Erythroblast (primary cell): ENCODE results near the gene RNLS.

Experiments
- DNase-seq, 2 experiments: peaks; one replicate each; lab custom pipeline; 2025; lab: John Stamatoyannopoulos, UW
- GATA1 ChIP-seq: IDR thresholded peaks from 2 replicates; pipeline ENCODE4 v1.6.1; 2011; ENCODE audit warnings: low read depth, mild to moderate bottlenecking, control low read depth, low read length, moderate library complexity
- POLR2A ChIP-seq: IDR thresholded peaks from 2 replicates; pipeline ENCODE4 v1.6.1; 2011; ENCODE audit warnings: mild to moderate bottlenecking, low read length

The RNLS gene

GRCh38 chr10:88271761-88272543 is 311.2 kb downstream of the RNLS start:
- DNase-seq = no peak
- TF ChIP-seq POLR2A (no peak), GATA1 (no peak)

DNA sequence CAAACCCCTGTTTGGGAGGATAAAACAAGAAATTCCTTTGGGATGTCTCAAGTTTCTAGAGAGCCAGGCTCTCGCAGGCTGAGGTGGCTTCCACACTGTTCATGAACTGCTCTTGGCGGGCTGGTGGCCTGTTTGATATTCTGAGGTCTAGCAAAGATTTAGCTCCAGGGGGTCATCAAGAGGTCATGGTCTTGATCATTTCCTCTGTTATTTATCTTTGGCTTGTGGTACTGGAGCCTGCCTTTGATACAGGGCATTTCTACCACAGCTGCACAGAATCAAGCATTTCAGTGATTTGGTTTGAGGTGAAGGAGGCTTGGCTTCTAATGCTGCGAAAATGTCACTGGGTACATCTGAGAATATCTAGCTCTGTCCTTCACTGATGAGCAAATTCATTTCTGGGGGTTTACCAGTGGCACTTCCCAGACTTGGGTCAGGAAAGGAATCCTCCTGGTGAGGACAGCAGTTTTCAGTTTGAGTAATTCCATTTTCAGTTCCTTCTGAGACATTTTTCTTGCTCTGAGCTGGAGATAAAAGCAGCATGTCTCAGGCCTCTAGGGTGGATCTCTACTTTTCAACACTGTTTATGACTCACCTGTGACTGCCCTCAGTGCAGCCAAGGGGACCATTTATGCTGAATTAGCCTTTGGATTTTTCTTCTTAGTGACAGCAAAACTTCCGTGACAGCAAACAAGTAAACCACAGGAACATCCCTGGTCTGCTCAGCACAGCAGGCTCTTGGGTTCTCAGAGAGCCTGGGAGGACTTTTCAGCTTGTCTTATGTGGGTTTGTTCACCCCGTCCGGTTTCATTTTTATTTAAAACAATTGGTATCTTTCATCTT is 312.0 kb downstream of the RNLS start:
- no peak for DNase-seq

DNA sequence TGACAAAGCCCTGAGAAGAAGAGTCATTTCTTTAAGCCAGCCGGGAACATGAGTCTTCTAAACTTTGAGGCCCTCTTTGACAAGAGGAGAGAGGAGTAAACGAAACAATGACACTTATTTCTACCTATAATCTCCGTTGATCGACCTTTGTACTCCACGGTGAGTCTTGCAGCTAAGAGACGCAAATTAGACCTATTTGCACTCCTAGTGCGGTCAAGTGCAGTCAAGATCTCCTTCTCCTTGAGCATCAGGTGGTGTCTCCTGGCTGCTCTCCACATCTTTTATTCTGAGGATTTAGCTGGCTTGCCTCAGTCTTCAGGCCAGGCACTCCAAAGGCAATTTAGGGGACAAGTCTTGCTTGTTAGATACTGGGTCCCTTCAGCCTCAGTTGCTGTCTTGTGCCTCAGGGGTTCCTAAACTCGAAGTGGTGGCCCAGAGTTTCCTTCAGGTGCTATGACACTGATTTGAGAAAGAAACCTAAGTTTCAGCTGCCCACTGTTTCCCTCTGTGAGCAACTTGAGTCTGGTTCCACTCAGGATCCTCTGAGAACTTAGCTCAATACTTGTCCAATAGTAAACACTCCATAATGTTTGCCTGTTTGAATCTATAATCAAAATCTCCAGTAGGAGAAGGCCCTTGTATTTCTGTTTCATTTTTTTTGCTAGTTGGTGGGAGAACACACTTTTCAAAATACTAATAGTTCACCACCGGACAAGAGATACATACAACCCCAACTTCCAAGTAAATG is 312.9 kb downstream of the RNLS start:
- TF ChIP-seq POLR2A = no peak
- TF ChIP-seq GATA1 = no peak
- DNase-seq = no peak

More for the DNA sequence above, 312.0 kb downstream of the RNLS start:
- TF ChIP-seq POLR2A = no peak
- TF ChIP-seq GATA1 = no peak

GRCh38 chr10:88262591-88263234 is 320.4 kb downstream of the RNLS start:
- no peak for TF ChIP-seq GATA1
- TF ChIP-seq POLR2A = no peak
- no peak for DNase-seq

GRCh38 chr10:88261152-88261551 is 322.0 kb downstream of the RNLS start:
- TF ChIP-seq POLR2A (no peak), GATA1 (no peak)
- no peak for DNase-seq

DNA sequence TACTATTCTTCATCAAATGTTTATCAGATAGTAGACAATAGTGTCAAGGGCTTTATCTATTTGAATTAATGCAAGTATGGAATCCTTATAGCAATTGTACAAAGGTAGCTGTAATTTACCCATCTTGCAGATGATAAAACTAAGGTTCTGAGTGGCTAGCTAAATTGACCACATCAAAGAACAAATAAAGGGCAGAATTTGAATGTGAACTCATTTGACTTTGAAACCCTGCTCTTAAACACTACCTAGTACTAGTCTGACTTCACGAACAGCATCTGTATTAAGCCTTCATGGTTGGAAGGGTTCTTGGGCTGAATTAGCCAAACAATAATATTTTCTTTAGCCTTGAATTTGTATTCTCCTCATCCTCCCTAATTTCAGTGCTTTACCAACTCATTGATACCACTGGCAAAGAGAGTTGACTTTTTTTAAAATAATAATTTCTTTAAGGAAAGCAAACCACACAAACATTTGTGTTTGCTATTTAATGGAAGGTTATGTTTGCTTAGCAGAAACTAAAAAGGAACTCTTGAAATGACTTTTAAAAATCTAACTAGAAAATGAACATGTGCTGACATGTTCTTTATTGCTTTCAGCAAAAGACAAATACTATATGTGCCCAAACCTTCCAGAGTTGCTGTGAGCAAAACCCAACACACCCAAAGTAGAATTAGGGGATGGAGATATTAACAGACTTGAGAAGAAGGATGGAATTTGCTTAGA is 322.6 kb downstream of the RNLS start:
- TF ChIP-seq POLR2A (no peak), GATA1 (no peak)

DNA sequence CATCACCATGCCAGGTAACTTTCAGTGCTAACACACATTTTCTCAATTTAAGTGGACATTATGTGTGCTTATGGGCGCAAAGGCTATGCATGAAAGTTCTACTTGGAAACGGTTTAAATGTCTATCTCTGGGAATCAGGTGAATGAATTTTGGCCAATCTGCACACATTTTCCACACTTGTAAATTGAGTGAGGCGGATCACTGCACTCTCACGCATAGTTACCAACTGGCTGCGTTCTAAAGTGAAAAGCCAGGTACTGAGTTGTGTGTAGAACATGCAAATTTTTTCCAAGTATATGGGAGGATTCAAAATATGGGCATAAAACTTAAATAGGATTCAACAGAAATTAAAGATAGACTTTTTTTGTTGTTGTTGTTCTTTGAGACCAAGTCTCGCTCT is 323.7 kb downstream of the RNLS start:
- no peak for DNase-seq
- no peak for TF ChIP-seq POLR2A
- no peak for TF ChIP-seq GATA1

More for the DNA sequence above, 322.6 kb downstream of the RNLS start:
- DNase-seq = no peak

GRCh38 chr10:88256886-88257285 is 326.2 kb downstream of the RNLS start:
- DNase-seq = no peak
- TF ChIP-seq GATA1 (no peak), POLR2A (no peak)

DNA sequence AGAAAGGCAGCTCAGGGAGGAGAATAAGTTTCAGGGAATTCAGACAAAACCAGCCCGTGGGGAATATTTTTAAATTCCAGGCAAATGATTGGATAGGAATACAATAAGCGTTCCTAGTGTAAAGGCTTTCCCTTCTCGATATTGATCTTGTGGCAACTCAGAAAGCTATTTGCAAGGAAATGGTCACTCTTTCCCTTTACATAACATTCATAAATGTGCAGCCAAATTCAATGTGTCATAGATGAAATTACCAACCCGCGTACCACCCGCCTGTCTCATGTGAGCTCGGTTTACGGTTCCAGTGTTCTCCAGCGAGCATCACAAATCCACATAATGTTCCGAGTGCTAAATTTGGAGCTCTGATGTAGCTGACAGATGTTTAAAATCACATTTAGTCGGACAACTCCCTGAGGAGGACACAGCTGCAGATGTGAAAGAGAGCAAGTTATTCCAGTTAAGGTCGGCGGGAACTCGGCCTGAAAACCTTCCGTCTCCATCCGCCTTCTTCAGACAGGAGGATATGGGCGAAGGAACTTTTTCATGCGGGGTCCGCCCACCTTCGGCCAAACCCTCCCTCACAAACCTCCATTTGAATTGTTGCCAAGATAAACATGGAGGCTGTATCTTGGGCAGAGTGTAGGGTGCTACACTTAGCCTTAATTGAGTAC is 327.0 kb downstream of the RNLS start:
- no peak for DNase-seq
- no peak for TF ChIP-seq GATA1
- no peak for TF ChIP-seq POLR2A

DNA sequence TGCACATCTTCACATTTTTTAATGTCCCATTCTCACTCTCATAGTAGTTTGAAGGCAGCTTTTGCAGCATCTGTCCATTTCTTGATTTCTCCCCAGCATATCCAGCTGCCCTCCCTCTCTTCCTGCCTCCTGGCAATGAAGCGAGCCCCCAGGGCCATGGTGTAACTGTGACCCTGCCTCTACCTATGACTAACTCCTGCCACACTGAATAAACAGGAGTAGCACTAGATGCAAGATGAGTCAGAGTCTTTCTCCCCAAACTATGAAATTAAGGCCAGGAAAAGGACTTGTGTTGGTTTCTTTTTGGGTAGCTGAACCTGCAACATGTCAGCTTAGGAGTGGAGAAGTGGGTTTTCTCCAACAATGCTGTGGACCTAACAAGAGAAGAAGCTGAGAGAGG is 329.0 kb downstream of the RNLS start:
- TF ChIP-seq GATA1 = no peak
- no peak for TF ChIP-seq POLR2A
- DNase-seq = no peak

DNA sequence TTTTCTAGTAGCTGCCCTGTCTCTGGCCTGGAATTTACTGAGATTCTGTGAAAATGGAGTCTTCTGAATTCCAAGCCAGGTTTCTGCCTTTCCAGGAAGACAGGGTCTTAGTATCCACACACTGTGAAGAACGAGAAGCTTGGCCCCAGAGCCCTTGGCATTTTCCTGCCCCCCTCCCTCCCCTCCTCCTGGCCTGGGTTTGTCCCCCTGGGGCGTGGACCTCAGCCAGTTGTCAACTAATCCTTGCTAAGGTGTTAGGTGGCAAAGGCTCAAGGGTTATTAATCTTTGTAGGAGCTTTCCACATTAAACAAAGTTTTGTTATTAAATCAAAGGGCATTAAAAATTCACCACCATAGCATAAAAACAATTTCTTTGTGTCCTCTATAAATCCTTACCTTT is 329.5 kb downstream of the RNLS start:
- no peak for TF ChIP-seq POLR2A
- TF ChIP-seq GATA1 = no peak
- no peak for DNase-seq

DNA sequence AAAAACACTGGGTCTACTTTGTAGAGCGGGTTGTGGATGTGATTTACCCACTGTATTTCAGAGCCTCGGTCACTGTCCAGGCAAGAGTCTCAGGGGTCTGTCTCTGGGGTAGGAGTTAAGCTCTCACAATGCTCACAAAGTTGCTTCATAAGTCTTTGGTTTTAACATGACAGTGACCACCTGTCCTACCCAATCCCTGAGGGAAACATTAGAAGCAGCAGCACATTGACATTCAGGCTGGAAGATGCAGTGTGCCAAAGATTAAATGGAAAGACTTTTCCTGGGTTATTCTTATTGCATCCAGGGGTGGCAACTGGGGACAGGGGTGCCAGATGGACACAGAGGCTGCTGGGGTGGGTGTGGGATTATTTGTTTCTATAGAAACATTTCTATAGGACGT is 330.0 kb downstream of the RNLS start:
- no peak for TF ChIP-seq POLR2A
- TF ChIP-seq GATA1 = no peak
- no peak for DNase-seq
